A549 (cell line): ENCODE data around the gene KIF3A.

Source experiments
- RAD21 ChIP-seq, 2 experiments: fragments of >200 bp in 1 of 2; sonication (Bioruptor Twin) in 1 of 2; formaldehyde crosslinking in 1 of 2; IDR thresholded peaks in 1 of 2; conservative IDR thresholded peaks in 1 of 2; 2 replicates in 1 of 2; 3 replicates in 1 of 2; pipeline ENCODE4 v1.6.1; 2012 to 2018; ENCODE audit warnings: inconsistent platforms in 1 of 2
- ZNF302 ChIP-seq: fragments of 250-450 bp; sonication (Bioruptor Pico); IDR thresholded peaks from 2 replicates; pipeline ENCODE4 v1.9.0; 2021; ENCODE audit warnings: inconsistent platforms, mild to moderate bottlenecking, moderate library complexity
- TF ChIP-seq, protein P1 (sequence below): IDR thresholded peaks from 2 replicates; pipeline ENCODE4 v1.6.1; 2012
- TF ChIP-seq, protein P2 (sequence below): fragments of >200 bp; sonication (Bioruptor Twin); formaldehyde crosslinking; IDR thresholded peaks from 3 replicates; pipeline ENCODE4 v1.5.1; 2016

- TF ChIP-seq, protein P1, sequence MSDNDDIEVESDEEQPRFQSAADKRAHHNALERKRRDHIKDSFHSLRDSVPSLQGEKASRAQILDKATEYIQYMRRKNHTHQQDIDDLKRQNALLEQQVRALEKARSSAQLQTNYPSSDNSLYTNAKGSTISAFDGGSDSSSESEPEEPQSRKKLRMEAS: no peak
- TF ChIP-seq, protein P2, sequence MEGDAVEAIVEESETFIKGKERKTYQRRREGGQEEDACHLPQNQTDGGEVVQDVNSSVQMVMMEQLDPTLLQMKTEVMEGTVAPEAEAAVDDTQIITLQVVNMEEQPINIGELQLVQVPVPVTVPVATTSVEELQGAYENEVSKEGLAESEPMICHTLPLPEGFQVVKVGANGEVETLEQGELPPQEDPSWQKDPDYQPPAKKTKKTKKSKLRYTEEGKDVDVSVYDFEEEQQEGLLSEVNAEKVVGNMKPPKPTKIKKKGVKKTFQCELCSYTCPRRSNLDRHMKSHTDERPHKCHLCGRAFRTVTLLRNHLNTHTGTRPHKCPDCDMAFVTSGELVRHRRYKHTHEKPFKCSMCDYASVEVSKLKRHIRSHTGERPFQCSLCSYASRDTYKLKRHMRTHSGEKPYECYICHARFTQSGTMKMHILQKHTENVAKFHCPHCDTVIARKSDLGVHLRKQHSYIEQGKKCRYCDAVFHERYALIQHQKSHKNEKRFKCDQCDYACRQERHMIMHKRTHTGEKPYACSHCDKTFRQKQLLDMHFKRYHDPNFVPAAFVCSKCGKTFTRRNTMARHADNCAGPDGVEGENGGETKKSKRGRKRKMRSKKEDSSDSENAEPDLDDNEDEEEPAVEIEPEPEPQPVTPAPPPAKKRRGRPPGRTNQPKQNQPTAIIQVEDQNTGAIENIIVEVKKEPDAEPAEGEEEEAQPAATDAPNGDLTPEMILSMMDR: no peak
- TF ChIP-seq ZNF302 (CRISPR knock-in tag) (no peak), RAD21 (conservative IDR thresholded peaks at IDR 0.05 in 1 of 2, IDR thresholded peaks at IDR 0.05 in 1 of 2) (no peak)
Measured at GRCh38 chr5:132729896-132730295, 7.5 kb downstream of the KIF3A start.
